Effector memory CD8-positive, alpha-beta T cell (primary cell): ENCODE results near the gene IFNL4.
"Not testable (repeated sequence)": the region's sequence is repeated elsewhere in the genome, so short reads cannot be mapped to it uniquely, and the experiment has no call there.

Experiments used
- ATAC-seq: fragments of 150-1000 bp; cut with Tn5 transposase; replicated peaks from 2 replicates; pipeline ENCODE4 v1.10.0; 2021; ENCODE audit warnings: mild to moderate bottlenecking, moderate library complexity
- DNase-seq, 3 experiments: peaks; one replicate each; pipeline ENCODE4 v3.0.0; 2021
- H3K27ac Mint-ChIP-seq, 2 donors: one replicate each; pipeline ENCODE4 v1.8.0; 2022; ENCODE audit warnings: mild to moderate bottlenecking in 2 of 2, mixed read lengths in 2 of 2, moderate library complexity in 2 of 2
- H3K27me3 Mint-ChIP-seq, 2 donors: one replicate each; pipeline ENCODE4 v1.8.0; 2022; ENCODE audit warnings: mixed read lengths in 2 of 2
- H3K36me3 Mint-ChIP-seq: one replicate; pipeline ENCODE4 v1.8.0; 2022; ENCODE audit warnings: mild to moderate bottlenecking, moderate library complexity, mixed read lengths; ENCODE audit not compliant: insufficient read depth
- H3K4me1 Mint-ChIP-seq, 2 donors: one replicate each; pipeline ENCODE4 v1.8.0; 2022; ENCODE audit warnings: low read depth in 2 of 2, mixed read lengths in 2 of 2
- H3K4me3 Mint-ChIP-seq, 2 donors: one replicate each; pipeline ENCODE4 v1.8.0; 2022; ENCODE audit warnings: mild to moderate bottlenecking in 2 of 2, mixed read lengths in 2 of 2, moderate library complexity in 2 of 2
- H3K9me3 Mint-ChIP-seq, 2 donors: one replicate each; pipeline ENCODE4 v1.8.0; 2022; ENCODE audit warnings: mixed read lengths in 2 of 2
- total RNA-seq, 9 experiments: gene quantifications; one replicate each; lab custom pipeline; 2026; lab: John Stamatoyannopoulos, UW

Gene IFNL4
- total RNA-seq: 0 to 0.12 (median 0) reads per million in 9 experiments

GRCh38 chr19:39248806-39249205 is at the start of gene IFNL4:
Gene IFNL4 (minus strand): TSS chr19:39248856.
- DNase-seq (no peak), ATAC-seq (no peak)
- H3K36me3 Mint-ChIP-seq: no peaks in the 10 kb centered on the region
- peaks cover 0 to 7% of the 10 kb centered on the region in 2 donors for H3K4me1 Mint-ChIP-seq
- peak within 1 kb of the TSS in 1 of 2 donors; percentile 29 for H3K4me3 Mint-ChIP-seq
- H3K9me3 Mint-ChIP-seq: no peaks in the 10 kb centered on the region
- peaks cover 0 to 29% of the 10 kb centered on the region in 2 donors for H3K27me3 Mint-ChIP-seq
- no peak within 1 kb of the TSS for H3K27ac Mint-ChIP-seq

DNA sequence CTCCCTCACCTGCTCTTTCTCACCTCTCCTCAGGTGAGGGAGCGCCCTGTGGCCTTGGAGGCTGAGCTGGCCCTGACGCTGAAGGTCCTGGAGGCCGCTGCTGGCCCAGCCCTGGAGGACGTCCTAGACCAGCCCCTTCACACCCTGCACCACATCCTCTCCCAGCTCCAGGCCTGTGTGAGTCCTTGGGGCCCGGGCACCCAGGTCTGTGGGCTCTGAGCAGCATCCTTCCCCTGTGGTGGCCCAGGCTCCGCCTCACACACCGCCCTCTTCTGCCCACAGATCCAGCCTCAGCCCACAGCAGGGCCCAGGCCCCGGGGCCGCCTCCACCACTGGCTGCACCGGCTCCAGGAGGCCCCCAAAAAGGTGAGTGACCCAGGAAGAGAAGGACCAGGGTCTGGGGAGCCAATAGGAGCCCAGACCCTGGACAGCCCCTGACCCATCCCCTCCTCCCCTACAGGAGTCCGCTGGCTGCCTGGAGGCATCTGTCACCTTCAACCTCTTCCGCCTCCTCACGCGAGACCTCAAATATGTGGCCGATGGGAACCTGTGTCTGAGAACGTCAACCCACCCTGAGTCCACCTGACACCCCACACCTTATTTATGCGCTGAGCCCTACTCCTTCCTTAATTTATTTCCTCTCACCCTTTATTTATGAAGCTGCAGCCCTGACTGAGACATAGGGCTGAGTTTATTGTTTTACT is 49.4 kb upstream of the IFNL4 start:
- H3K36me3 Mint-ChIP-seq: peaks cover 21% of the 10 kb centered on the region
- no peaks in the 10 kb centered on the region for H3K9me3 Mint-ChIP-seq
- DNase-seq (peak; percentile 77 to 81 (median 78)), ATAC-seq (peak; percentile 90)
- peak overlapping the region; percentile 75 to 81 for H3K4me3 Mint-ChIP-seq
- peak overlapping the region; percentile 69 to 87 for H3K27ac Mint-ChIP-seq
- H3K4me1 Mint-ChIP-seq: peaks cover 38 to 50% of the 10 kb centered on the region in 2 donors
- no peaks in the 10 kb centered on the region for H3K27me3 Mint-ChIP-seq

DNA sequence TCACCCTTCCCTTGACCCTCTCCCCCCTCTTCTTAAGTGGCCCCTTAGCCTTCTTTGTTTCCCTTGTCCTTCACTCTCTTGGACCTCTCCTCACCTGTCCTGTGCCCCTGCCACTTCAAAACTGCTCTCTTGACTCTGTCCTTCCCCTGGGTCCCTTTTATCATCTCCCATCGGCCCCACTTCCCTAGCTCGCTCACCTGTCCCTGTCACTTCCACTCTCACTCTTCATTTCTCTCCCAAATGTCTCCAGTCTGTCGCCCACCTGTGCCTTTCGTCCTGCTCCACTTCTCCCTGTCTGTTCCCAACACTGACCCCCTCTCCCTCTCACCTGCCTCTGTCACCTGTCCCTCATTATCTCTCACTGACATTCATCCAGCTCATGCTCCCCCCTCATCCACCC is 48.2 kb upstream of the IFNL4 start:
- H3K27ac Mint-ChIP-seq: peak overlapping the region; percentile 75 to 87
- ATAC-seq: no peak

DNA sequence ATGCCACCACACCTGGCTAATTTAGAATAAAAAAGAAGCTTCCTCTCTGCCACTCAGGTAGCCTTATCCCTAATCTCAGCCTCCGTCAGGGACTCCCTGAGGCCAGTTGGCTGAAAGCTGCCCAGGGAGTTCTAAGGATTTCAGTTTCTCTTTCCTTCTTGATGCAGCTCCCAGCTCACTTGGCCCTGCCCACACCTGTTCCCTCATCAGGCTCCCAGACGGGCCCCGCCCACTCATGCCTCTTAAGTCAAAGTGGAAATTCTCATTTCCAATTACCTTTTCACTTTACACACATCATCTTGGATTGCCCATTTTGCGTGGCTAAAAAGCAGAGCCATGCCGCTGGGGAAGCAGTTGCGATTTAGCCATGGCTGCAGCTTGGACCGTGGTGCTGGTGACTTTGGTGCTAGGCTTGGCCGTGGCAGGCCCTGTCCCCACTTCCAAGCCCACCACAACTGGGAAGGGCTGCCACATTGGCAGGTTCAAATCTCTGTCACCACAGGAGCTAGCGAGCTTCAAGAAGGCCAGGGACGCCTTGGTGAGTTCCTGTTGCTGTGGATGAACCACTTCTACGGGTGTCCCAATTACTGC is 47.5 kb upstream of the IFNL4 start, which contains the start of gene IFNL1:
Gene IFNL1 (plus strand): TSS at position 353 of the 591 bp plus-strand sequence. CDS start 15 bp downstream, at position 368.
- Mint-ChIP-seq H3K4me1 (peaks cover 36 to 50% of the 10 kb centered on the region in 2 donors), H3K4me3 (peak within 1 kb of the TSS in 1 of 2 donors; percentile 54), H3K27me3 (no peaks in the 10 kb centered on the region), H3K36me3 (peaks cover 21% of the 10 kb centered on the region), H3K27ac (peak within 1 kb of the TSS; percentile 75 to 87), H3K9me3 (no peaks in the 10 kb centered on the region)
- DNase-seq (no peak), ATAC-seq (no peak)

More for the DNA sequence above, 48.2 kb upstream of the IFNL4 start:
- peaks cover 36 to 50% of the 10 kb centered on the region in 2 donors for H3K4me1 Mint-ChIP-seq
- H3K36me3 Mint-ChIP-seq: peaks cover 21% of the 10 kb centered on the region
- H3K4me3 Mint-ChIP-seq: peak overlapping the region in 1 of 2 donors; percentile 54
- no peak for DNase-seq
- no peaks in the 10 kb centered on the region for H3K9me3 Mint-ChIP-seq
- H3K27me3 Mint-ChIP-seq: no peaks in the 10 kb centered on the region

- peaks cover 22 to 28% of the 10 kb centered on the region in 2 donors for H3K4me1 Mint-ChIP-seq
- no peaks in the 10 kb centered on the region for H3K9me3 Mint-ChIP-seq
- DNase-seq: no peak
- H3K4me3 Mint-ChIP-seq: no peak overlapping the region
- no peak for ATAC-seq
- H3K27me3 Mint-ChIP-seq: no peaks in the 10 kb centered on the region
- peaks cover 10% of the 10 kb centered on the region for H3K36me3 Mint-ChIP-seq
- no peak overlapping the region for H3K27ac Mint-ChIP-seq
These were observed 44.7 kb upstream of the IFNL4 start for GRCh38 chr19:39293394-39293793.

DNA sequence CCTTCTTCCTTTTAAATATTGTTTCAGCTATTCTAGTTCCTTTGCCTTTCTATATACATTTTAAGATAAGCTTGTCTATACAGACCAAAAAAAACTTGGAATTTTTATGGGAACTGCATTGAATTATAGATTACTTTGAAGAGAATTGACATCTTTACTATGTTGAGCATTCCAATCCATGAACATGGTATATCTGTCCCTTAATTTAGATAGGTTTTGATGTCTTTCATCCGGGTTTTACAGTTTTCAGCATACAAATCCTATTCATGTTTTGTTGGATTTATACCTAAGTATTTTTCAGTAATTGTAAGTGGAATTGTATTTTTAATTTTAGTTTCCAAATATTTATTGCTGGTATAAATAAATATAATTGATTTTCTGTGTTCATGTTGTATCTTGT is 35.4 kb upstream of the IFNL4 start:
- peaks cover 0 to 2% of the 10 kb centered on the region in 2 donors for H3K9me3 Mint-ChIP-seq
- H3K4me3 Mint-ChIP-seq: no peak overlapping the region
- ATAC-seq (no peak), DNase-seq (no peak)
- H3K4me1 Mint-ChIP-seq: no peaks in the 10 kb centered on the region
- H3K36me3 Mint-ChIP-seq: no peaks in the 10 kb centered on the region
- no peak overlapping the region for H3K27ac Mint-ChIP-seq
- H3K27me3 Mint-ChIP-seq: no peaks in the 10 kb centered on the region

- ATAC-seq: no peak
- Mint-ChIP-seq H3K27me3 (peaks cover 4 to 10% of the 10 kb centered on the region in 2 donors), H3K4me3 (no peak overlapping the region), H3K9me3 (peaks cover 0 to 2% of the 10 kb centered on the region in 2 donors), H3K27ac (no peak overlapping the region), H3K4me1 (peaks cover 0 to 5% of the 10 kb centered on the region in 2 donors), H3K36me3 (no peaks in the 10 kb centered on the region)
- DNase-seq: no peak
These were observed 33.4 kb upstream of the IFNL4 start for GRCh38 chr19:39282021-39282420.

DNA sequence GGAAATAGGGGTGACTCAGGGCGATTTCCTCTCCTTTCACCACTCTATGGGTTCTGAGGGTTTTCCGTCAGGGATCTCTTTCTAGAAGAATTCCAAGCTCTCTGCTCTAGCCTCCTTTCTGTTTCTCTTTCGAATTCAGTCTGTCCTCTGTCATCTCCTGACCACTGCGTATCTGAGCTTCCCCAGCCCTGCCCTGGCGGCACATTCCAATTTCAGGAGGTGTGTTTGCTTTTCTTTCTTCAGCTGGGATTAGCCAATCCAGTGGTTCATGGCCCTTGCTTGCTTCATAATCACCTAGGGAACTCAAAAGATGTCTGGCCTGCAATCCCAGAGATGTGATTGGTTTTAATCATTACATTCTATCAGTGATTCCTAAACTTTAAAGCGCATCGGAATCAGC is 28.9 kb upstream of the IFNL4 start:
- peak overlapping the region in 1 of 2 donors; percentile 5 for H3K27ac Mint-ChIP-seq
- no peak for ATAC-seq
- no peaks in the 10 kb centered on the region for H3K9me3 Mint-ChIP-seq
- H3K27me3 Mint-ChIP-seq: peaks cover 4 to 10% of the 10 kb centered on the region in 2 donors
- DNase-seq: no peak
- no peaks in the 10 kb centered on the region for H3K36me3 Mint-ChIP-seq
- peaks cover 0 to 5% of the 10 kb centered on the region in 2 donors for H3K4me1 Mint-ChIP-seq
- no peak overlapping the region for H3K4me3 Mint-ChIP-seq

DNA sequence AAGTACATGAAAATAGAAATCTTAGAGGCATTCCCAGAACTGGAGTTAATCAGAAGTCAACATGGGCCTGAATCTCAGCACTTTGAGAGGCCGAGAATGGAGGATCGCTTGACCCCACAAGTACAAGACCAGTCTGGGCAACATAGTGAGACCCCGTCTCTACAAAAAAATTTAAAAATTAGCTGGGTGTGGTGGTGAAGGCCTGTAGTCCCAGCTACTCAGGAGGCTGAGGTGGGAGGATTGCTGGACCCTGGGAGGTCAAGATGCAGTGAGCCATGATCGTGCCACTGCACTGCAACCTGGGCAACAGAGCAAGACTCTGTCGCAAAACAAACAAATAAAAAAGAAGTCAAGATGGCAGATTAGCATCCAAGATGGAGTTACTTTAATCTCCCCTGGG is 28.1 kb upstream of the IFNL4 start:
- DNase-seq: no peak
- Mint-ChIP-seq H3K27me3 (peaks cover 4 to 10% of the 10 kb centered on the region in 2 donors), H3K9me3 (no peaks in the 10 kb centered on the region), H3K4me1 (peaks cover 0 to 5% of the 10 kb centered on the region in 2 donors), H3K4me3 (no peak overlapping the region), H3K36me3 (no peaks in the 10 kb centered on the region), H3K27ac (no peak overlapping the region)
- ATAC-seq: no peak

DNA sequence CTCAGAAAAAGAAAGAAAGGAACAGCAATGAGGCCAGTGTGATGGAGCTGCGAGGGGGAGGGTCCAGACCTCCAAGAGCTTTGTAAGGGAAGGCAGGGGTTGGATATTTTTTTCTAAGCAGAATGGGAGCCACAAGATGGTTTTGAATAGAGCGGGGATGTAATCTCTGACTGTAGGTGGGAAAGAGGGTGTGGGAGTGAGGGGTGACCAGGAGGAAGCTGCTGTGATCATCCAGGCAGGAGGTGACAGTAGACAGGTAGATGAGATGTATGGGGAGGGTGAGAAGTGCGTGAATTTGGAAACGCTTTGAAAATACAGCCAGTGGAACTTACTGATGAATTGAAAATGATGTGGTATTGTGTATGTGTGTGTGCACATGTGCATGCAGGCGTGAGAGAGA is 26.9 kb upstream of the IFNL4 start:
- Mint-ChIP-seq H3K27ac (no peak overlapping the region), H3K4me3 (no peak overlapping the region), H3K36me3 (no peaks in the 10 kb centered on the region), H3K9me3 (no peaks in the 10 kb centered on the region), H3K4me1 (peaks cover 0 to 5% of the 10 kb centered on the region in 2 donors), H3K27me3 (peaks cover 4 to 17% of the 10 kb centered on the region in 2 donors)
- DNase-seq (no peak), ATAC-seq (no peak)

GRCh38 chr19:39273859-39274258 is 25.2 kb upstream of the IFNL4 start:
- ATAC-seq, H3K9me3 Mint-ChIP-seq, H3K4me3 Mint-ChIP-seq, H3K36me3 Mint-ChIP-seq, H3K4me1 Mint-ChIP-seq, DNase-seq, H3K27ac Mint-ChIP-seq: not testable (repeated sequence)
- peaks cover 17 to 34% of the 10 kb centered on the region in 2 donors for H3K27me3 Mint-ChIP-seq

DNA sequence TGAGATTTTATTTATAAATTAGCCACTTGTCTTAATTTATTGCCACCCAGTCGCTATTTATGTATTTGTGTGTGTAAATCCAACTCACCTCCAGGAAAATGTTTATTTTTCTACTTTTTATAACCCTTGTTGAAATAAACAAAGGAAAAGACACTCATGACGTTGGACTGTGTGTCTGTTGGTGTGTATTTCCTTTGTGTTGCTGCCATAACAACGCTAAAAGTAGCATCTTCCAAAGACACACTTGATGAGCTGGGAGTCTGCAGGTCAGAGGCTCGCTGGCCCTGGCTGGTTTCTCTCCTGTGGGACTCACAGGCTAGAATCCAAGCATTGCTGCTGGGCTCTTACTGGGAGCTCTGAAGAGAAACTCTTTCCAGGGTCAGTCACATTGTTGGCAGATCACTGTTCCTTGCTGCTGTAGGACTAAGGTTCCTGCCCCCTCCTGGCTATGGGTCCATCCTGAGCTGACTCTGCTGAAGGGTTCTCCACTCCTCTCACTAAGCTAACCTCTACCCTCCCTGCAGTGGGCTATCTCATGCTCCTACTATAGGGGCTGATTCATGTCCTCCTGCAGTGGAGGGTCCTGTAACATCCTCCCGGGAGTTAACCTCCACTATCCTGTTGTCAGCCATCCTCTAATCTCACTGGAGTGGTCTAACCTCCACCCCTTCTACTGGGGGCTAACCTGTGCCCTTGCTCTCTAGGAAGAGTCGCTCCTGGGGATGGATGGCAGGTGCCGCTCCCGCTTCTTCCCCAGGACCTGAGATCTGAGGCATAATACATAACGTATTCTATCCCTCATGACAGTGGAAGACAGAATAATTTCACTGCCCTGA is 21.6 kb upstream of the IFNL4 start:
- Mint-ChIP-seq H3K4me1 (peaks cover 0 to 4% of the 10 kb centered on the region in 2 donors), H3K27ac (no peak overlapping the region), H3K27me3 (peaks cover 15 to 34% of the 10 kb centered on the region in 2 donors), H3K4me3 (no peak overlapping the region), H3K9me3 (no peaks in the 10 kb centered on the region), H3K36me3 (no peaks in the 10 kb centered on the region)
- ATAC-seq (no peak), DNase-seq (no peak)

DNA sequence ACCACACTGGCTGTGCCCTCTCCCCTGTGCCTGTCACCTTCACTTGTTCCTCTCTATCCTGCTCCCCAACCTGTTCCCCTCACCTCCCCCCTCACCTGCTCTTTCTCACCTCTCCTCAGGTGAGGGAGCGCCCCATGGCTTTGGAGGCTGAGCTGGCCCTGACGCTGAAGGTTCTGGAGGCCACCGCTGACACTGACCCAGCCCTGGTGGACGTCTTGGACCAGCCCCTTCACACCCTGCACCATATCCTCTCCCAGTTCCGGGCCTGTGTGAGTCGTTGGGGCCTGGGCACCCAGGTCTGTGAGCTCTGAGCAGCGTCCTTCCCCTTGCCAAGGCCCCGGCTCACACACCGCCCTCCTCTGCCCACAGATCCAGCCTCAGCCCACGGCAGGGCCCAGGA is 20.7 kb upstream of the IFNL4 start:
- H3K27ac Mint-ChIP-seq, H3K9me3 Mint-ChIP-seq, H3K4me3 Mint-ChIP-seq, H3K36me3 Mint-ChIP-seq, ATAC-seq, H3K4me1 Mint-ChIP-seq, DNase-seq: not testable (repeated sequence)
- H3K27me3 Mint-ChIP-seq: peaks cover 15 to 43% of the 10 kb centered on the region in 2 donors
